Measurements from ENCODE around the gene HS3ST5. TPM values are rescaled to one million over a fixed set of nuclear protein-coding genes. Genes with fewer than 3 reads are reported as not detected.

HS3ST5 gene
- total and polyA plus RNA-seq, 2 donors (not counting 1 experiment from before 2014, with no cell fraction given): under 0.01 TPM; not detected in 1

GRCh38 chr6:114272582-114272981, 70.2 kb downstream of the HS3ST5 start:
- H3K79me2 ChIP-seq (ENCODE audit: control insufficient read depth, insufficient read depth, low read length): no peaks in the 10 kb centered on the region
- H2AFZ ChIP-seq (ENCODE audit: low read length): no peak overlapping the region

GRCh38 chr6:114271405-114271804, 71.4 kb downstream of the HS3ST5 start:
- H3K9me3 ChIP-seq (ENCODE audit: control insufficient read depth, insufficient read depth, low read depth, low read length): no peaks in the 10 kb centered on the region
- H3K9ac ChIP-seq (ENCODE audit: insufficient read depth, low read length): no peak overlapping the region
- H3K27me3 ChIP-seq (ENCODE audit: control insufficient read depth, insufficient read depth, low read length): no peaks in the 10 kb centered on the region
- DNase-seq (ENCODE audit: low read depth in 2 of 2): no peak
- H3K4me1 ChIP-seq (ENCODE audit: control insufficient read depth, extremely low read depth, insufficient read depth, low read length): no peaks in the 10 kb centered on the region
- TF ChIP-seq CTCF (conservative IDR thresholded peaks at IDR 0.05 in 1 of 2, IDR thresholded peaks at IDR 0.05 in 1 of 2; ENCODE audit: low read depth in 1 of 2, low read length in 2 of 2) (no peak), EZH2 (IDR thresholded peaks at IDR 0.05; ENCODE audit: low read length, missing control alignments) (no peak)
- H3K27ac ChIP-seq (ENCODE audit: insufficient read depth, low read length): no peak overlapping the region
- H3K4me2 ChIP-seq (ENCODE audit: extremely low read depth, insufficient read depth, low read length): no peak overlapping the region
- no peaks in the 10 kb centered on the region for H3K36me3 ChIP-seq (ENCODE audit: control insufficient read depth, insufficient read depth, low read length)
- H4K20me1 ChIP-seq (ENCODE audit: control insufficient read depth, extremely low read depth, insufficient read depth, low read length): no peaks in the 10 kb centered on the region
- H2AFZ ChIP-seq (ENCODE audit: low read length): no peak overlapping the region
- H3K79me2 ChIP-seq (ENCODE audit: control insufficient read depth, insufficient read depth, low read length): no peaks in the 10 kb centered on the region
- H3K4me3 ChIP-seq (replicated peaks in 1 of 4; ENCODE audit: control extremely low read depth in 1 of 4, insufficient read depth in 1 of 4, low read depth in 3 of 4, low read length in 4 of 4): no peak overlapping the region

More at GRCh38 chr6:114272582-114272981, 70.2 kb downstream of the HS3ST5 start:
- no peak for TF ChIP-seq EZH2 (IDR thresholded peaks at IDR 0.05; ENCODE audit: low read length, missing control alignments)
- TF ChIP-seq CTCF (conservative IDR thresholded peaks at IDR 0.05 in 1 of 2, IDR thresholded peaks at IDR 0.05 in 1 of 2; ENCODE audit: low read depth in 1 of 2, low read length in 2 of 2): no peak
- no peaks in the 10 kb centered on the region for H3K27me3 ChIP-seq (ENCODE audit: control insufficient read depth, insufficient read depth, low read length)
- H3K9me3 ChIP-seq (ENCODE audit: control insufficient read depth, insufficient read depth, low read depth, low read length): no peaks in the 10 kb centered on the region
- no peak overlapping the region for H3K9ac ChIP-seq (ENCODE audit: insufficient read depth, low read length)
- H3K4me1 ChIP-seq (ENCODE audit: control insufficient read depth, extremely low read depth, insufficient read depth, low read length): no peaks in the 10 kb centered on the region
- no peaks in the 10 kb centered on the region for H4K20me1 ChIP-seq (ENCODE audit: control insufficient read depth, extremely low read depth, insufficient read depth, low read length)
- H3K36me3 ChIP-seq (ENCODE audit: control insufficient read depth, insufficient read depth, low read length): no peaks in the 10 kb centered on the region
- no peak overlapping the region for H3K4me3 ChIP-seq (replicated peaks in 1 of 4; ENCODE audit: control extremely low read depth in 1 of 4, insufficient read depth in 1 of 4, low read depth in 3 of 4, low read length in 4 of 4)
- H3K27ac ChIP-seq (ENCODE audit: insufficient read depth, low read length): no peak overlapping the region
- DNase-seq (ENCODE audit: low read depth in 2 of 2): no peak
- no peak overlapping the region for H3K4me2 ChIP-seq (ENCODE audit: extremely low read depth, insufficient read depth, low read length)

- no peak for TF ChIP-seq CTCF (conservative IDR thresholded peaks at IDR 0.05 in 1 of 2, IDR thresholded peaks at IDR 0.05 in 1 of 2; ENCODE audit: low read depth in 1 of 2, low read length in 2 of 2)
- TF ChIP-seq EZH2 (IDR thresholded peaks at IDR 0.05; ENCODE audit: low read length, missing control alignments): no peak
- H3K36me3 ChIP-seq (ENCODE audit: control insufficient read depth, insufficient read depth, low read length): no peaks in the 10 kb centered on the region
- no peak overlapping the region for H3K4me2 ChIP-seq (ENCODE audit: extremely low read depth, insufficient read depth, low read length)
- H3K9ac ChIP-seq (ENCODE audit: insufficient read depth, low read length): no peak overlapping the region
- no peaks in the 10 kb centered on the region for H3K4me1 ChIP-seq (ENCODE audit: control insufficient read depth, extremely low read depth, insufficient read depth, low read length)
- no peaks in the 10 kb centered on the region for H3K79me2 ChIP-seq (ENCODE audit: control insufficient read depth, insufficient read depth, low read length)
- no peak overlapping the region for H3K27ac ChIP-seq (ENCODE audit: insufficient read depth, low read length)
- no peaks in the 10 kb centered on the region for H3K27me3 ChIP-seq (ENCODE audit: control insufficient read depth, insufficient read depth, low read length)
- H3K4me3 ChIP-seq (replicated peaks in 1 of 4; ENCODE audit: control extremely low read depth in 1 of 4, insufficient read depth in 1 of 4, low read depth in 3 of 4, low read length in 4 of 4): no peak overlapping the region
- no peak overlapping the region for H2AFZ ChIP-seq (ENCODE audit: low read length)
- no peaks in the 10 kb centered on the region for H4K20me1 ChIP-seq (ENCODE audit: control insufficient read depth, extremely low read depth, insufficient read depth, low read length)
- H3K9me3 ChIP-seq (ENCODE audit: control insufficient read depth, insufficient read depth, low read depth, low read length): no peaks in the 10 kb centered on the region
- no peak for DNase-seq (ENCODE audit: low read depth in 2 of 2)
These were observed 74.9 kb downstream of the HS3ST5 start for GRCh38 chr6:114267897-114268296.

Data from fibroblast of lung (primary cell).